A172 (cell line): ENCODE measurements around the gene SRCIN1. TPM values are rescaled to one million over a fixed set of nuclear protein-coding genes. Genes with fewer than 3 reads are reported as not detected.
"Not testable (repeated sequence)": the region's sequence is repeated elsewhere in the genome, so short reads cannot be mapped to it uniquely, and the experiment has no call there.

Source experiments
- DNase-seq: peaks from one replicate; pipeline ENCODE4 v3.0.0-alpha.2; 2015; ENCODE audit warnings: low spot score
- total RNA-seq: library from RNA; depleted of rRNA; stranded (reverse); fragments of >200 nt; shearing (Covaris generic); gene quantifications from 2 replicates; pipeline ENCODE4 v1.2.3, GENCODE V29; 2014

Gene SRCIN1
- total RNA-seq, 1 experiment from 2014 or later = 0.19 TPM

DNA sequence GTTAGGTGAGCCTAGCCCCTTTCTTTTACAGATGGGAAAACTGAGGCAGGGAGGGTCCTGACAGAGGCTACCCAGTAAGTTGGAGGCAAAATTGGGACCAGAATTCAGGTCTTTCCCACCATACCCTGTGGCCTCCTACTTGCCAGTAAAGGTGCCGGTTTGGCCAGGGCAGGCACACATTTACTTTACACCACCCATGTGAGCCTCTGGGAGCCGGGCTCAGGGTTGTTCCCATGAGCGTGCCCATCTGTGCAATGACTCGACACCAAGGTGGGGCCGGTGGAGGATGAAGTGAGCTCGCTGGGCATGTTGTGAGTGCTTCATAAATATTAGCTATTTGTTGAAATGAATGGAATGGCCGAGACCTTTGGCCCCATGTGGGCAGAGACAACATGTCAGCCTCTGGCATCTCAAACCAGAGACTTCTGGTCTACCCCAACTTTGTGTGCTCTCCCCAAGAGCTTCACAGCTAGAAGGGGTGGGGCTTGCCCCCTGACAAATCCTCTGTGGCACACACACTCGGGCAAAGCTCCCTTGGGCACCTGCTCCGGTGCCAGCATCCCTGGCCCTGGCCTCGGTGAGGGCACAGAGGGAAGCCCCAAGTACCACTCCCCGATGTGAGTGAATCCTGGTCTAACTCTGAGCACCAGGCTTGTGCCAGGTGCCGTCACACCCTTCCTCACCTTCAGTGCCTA, 60.1 kb downstream of the SRCIN1 start:
- no peak for DNase-seq

DNA sequence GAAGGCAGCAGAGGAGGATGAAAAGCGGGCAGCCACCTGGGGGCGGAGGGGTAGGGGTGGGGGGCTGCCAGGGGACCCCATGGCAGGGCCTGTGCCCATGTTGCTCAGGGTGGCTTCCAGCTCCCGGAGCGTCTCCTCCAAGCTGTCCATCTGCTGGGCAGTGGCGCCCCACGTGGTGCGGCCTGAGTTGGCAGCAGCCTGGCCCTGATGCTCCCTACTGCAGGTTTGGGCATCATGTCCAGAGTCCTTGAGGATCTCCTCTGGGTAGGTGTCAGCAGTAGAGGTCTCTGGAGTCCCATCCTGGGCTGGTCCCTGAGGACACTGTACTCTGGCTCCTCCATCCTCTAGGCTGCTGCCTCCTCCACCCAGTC, 60.9 kb downstream of the SRCIN1 start:
- no peak for DNase-seq

- DNase-seq = no peak
These were observed 61.4 kb downstream of the SRCIN1 start for GRCh38 chr17:38544175-38544838.

DNA sequence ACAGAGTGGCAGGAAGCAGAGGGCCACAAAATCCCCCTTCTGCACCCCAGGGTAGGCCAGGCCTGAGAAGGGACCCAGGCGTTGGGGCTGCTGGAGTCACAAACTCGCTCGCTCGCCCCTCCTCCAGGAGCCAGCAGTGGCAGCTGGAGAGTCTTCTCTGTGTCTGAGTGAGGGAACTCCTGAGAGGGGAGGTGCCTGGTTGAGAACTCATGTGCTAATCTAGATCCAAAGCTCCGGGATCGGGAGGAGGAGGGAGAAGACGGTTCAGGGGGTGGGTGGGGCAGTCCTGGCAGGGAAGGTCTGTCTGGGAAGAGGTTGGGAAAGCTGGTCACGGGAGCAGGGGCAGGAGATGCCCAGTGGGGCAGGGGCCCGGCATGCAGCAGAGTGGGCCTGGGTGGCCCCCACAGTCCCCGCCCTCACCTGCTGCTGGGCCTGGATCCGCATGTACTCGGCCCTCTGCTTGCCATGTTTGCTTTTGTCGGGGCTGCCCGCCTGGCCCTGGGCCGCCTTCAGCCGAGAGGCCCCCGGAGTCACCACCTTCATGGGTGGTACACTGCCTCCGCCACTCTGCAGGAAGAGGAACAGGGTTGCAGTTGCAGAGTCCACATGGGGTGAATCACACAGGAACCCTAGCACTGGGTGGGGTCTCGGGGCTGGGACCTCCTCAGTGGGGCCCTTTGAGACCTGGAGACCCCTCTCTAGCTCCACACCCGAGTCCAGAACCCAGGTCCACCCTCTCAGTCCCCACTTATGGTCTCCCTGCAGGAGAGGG, 62.2 kb downstream of the SRCIN1 start:
- DNase-seq = no peak

DNA sequence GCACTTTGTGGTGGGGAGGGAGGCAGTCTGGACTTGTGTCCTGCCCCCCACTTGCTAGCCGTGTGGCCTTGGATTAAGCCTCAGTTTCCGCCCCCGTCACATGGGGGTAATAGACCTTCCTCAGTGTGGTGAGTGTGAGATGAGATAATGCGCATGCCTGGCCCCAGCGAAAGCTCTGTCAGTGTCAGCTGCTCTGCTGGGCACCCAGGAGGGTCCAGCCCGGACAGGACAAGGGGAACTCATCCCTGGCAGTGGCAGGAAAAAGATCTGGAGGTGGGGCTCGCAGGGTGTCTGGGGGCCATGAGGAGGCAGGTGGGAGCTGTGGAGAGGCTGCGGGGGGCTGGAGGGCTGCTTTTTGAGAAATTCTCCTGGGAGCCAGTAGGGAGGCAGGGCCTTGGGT, 63.5 kb downstream of the SRCIN1 start:
- DNase-seq = no peak

DNA sequence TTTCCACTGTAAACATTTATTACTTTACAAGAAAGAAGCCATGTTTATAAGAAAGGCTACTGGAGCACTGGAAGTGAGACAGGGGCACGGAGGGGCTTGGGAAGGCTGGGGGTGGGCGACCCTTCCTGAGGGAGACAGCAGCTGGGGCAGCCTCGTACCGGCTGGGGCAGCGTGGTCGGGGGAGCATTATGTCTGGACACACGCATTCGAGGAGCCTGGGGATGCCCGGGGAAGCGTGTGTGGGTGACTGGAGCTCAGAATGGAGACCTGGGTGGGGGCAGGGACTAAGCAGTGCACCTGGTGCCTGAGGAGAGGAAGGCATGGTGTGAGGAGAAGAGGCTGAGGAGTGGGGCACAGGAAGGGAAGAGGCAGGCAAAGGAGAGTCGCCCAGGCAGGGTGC, 64.5 kb downstream of the SRCIN1 start:
- DNase-seq = no peak

- no peak for DNase-seq
These were observed 65.2 kb downstream of the SRCIN1 start for GRCh38 chr17:38540514-38541045.

DNA sequence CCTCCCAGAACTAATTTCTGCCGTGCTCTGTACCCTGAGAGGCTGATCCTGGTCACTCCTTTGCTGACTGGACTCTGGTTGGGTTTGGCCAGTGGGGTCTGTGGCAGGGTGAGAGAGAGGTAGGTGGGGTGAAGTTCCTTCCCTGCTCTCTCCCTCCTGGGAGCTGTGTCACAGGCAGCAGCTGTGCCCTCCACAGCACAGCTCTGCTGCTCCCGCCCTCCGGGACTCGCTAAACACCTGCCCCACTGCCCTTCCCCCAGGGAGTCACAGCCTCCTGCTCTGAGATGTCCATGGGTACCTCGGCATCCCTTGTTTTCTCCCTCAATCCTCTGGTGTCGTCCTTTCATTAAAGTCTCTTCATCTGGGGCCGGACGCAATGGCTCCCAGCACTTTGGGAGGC, 66.4 kb downstream of the SRCIN1 start:
- no peak for DNase-seq

DNA sequence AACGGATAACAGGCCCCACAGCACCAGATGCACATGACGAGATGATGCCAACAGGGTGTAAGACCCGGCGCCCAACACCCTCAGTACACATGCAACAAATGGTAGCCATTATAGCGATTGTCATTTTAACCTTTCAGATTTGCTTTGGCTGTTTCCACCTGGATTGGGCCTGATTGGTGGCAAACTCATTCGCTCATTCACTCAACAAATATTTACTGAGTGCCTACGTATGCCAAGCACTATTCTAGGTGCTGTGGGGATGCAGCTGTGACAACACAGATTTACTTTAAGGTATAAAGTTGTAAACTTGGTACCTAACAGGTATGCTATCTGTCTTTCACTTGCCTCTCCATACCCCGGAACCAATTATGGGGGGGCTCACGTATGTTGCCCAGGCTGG, 66.8 kb downstream of the SRCIN1 start:
- DNase-seq = no peak

DNA sequence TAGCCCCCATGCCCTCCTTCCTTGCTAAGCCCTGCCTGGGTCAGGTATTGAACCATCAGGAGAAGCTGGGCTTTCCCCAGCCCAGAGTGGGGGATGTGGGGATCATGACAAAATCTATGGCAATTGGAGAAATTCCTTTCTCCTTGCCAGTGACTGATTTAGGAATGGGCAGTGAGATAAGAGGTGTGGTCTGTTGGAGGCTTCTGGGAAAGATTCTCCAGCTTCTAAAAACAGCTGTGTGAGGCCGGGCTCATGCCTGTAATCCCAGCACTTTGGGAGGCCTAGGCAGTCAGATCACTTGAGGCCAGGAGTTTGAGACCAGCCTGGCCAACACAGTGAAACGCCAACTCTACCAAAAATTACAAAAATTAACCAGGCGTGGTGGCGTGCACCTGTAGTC, 69.1 kb downstream of the SRCIN1 start:
- no peak for DNase-seq

DNA sequence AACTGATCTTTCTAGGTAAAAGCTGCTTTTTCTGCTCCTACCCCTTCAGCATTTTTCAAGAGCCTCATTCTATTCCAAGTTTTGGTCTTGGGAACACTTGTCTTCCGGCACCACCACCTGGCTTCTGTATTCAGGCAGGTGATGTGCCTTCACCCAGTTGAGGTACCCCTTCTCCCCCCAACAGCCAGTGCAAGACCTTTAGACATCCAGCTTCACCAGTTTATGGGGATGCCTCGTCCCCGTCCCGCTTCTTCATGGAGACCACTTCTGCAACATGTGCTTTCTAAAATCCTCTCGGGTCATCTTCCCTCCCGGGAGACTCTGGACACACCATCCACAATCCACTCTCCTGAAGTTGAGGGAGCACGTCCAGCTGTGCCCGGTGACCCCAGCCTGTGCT, 69.9 kb downstream of the SRCIN1 start:
- DNase-seq = no peak

- DNase-seq = no peak
These were observed 71.3 kb downstream of the SRCIN1 start for GRCh38 chr17:38534498-38534885.

- no peak for DNase-seq
These were observed 71.8 kb downstream of the SRCIN1 start for GRCh38 chr17:38533866-38534497.

GRCh38 chr17:38533241-38533640, 72.5 kb downstream of the SRCIN1 start:
- no peak for DNase-seq

GRCh38 chr17:38532451-38532850, 73.3 kb downstream of the SRCIN1 start:
- DNase-seq = no peak

DNA sequence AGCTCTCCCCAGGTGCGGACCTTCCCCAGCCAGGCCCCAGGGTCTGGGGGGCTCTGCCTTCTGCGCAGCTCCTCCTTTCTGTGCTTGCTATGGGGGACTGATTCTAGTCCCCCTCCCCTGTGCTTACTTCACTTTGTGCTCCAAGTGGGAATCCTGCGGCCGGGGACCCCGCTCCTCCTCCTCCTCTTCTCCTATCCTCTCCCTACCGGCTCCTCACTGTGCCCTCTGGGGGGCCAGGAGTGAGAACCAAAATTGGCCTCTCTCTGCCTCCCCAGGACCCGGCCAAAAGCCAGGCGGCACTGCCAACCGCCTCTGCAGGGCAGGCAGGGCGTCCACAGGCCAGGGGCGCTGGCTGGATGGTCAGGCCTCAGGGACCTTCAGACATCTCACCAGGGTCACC, 74.0 kb downstream of the SRCIN1 start:
- not testable (repeated sequence) for DNase-seq

GRCh38 chr17:38530856-38531255, 74.9 kb downstream of the SRCIN1 start:
- not testable (repeated sequence) for DNase-seq

- not testable (repeated sequence) for DNase-seq
These were observed 77.6 kb downstream of the SRCIN1 start for GRCh38 chr17:38528141-38528540.

DNA sequence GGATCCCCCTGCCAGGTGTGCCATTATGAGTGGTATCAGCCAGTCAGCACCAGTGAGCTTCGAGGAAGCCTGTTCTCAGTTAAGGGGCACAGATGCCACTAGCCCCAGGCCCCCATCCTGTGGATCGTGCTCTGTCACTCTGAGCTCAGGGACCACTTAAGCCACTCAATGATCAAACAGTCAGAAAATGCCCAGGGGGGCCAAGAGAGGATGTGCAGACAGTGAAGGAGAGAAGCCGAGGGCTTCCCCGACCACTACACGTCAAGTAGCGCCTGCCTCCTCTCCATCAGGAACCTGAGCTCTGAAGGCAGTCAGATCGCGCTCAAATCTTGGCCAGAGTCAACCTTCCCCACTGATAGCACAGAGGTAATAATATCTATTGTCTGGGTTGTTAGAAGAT, 79.2 kb downstream of the SRCIN1 start:
- DNase-seq = not testable (repeated sequence)

- no peak for DNase-seq
These were observed 93.2 kb downstream of the SRCIN1 start for GRCh38 chr17:38512473-38513058.

- DNase-seq = peak; percentile 79
These were observed 94.3 kb downstream of the SRCIN1 start for GRCh38 chr17:38511150-38512108.
